K562 (cell line): ENCODE measurements around the gene TCIRG1.

Source experiments
- BDP1 ChIP-seq: IDR thresholded peaks from 3 replicates; pipeline ENCODE4 v1.6.1; 2011; ENCODE audit not compliant: insufficient read length, insufficient read depth
- TF ChIP-seq, protein P1 (sequence below), 3 experiments: IDR thresholded peaks in 2 of 3; conservative IDR thresholded peaks in 1 of 3; 2 replicates each; pipeline ENCODE4 v1.5.1; 2011 to 2012; ENCODE audit warnings: low read length in 3 of 3, mild to moderate bottlenecking in 3 of 3, control low read depth in 2 of 3, improper control_type of control experiment in 1 of 3, inconsistent platforms in 1 of 3, low read depth in 1 of 3, mixed read lengths in 1 of 3, moderate library complexity in 1 of 3; ENCODE audit not compliant: insufficient read depth in 2 of 3
- TF ChIP-seq, protein P2 (sequence below): sonication (generic); formaldehyde crosslinking; IDR thresholded peaks from 2 replicates; pipeline ENCODE4 v1.8.0; 2023; ENCODE audit warnings: mild to moderate bottlenecking, missing genetic modification reagents
- TF ChIP-seq, protein P3 (sequence below): fragments of 450-650 bp; conservative IDR thresholded peaks from 2 replicates; pipeline ENCODE4 v1.6.1; 2016; ENCODE audit warnings: missing genetic modification characterization, low read depth, mild to moderate bottlenecking, missing compliant biosample characterization, moderate library complexity
- TF ChIP-seq, protein P4 (sequence below), 2 experiments: fragments of 450-650 bp in 1 of 2; sonication (generic) in 1 of 2; formaldehyde crosslinking in 1 of 2; IDR thresholded peaks; 2 replicates each; pipeline versions ENCODE4 v1.7.1 to v1.9.0; 2016 to 2022; ENCODE audit warnings: inconsistent platforms in 1 of 2, mild to moderate bottlenecking in 1 of 2, missing genetic modification reagents in 1 of 2

DNA sequence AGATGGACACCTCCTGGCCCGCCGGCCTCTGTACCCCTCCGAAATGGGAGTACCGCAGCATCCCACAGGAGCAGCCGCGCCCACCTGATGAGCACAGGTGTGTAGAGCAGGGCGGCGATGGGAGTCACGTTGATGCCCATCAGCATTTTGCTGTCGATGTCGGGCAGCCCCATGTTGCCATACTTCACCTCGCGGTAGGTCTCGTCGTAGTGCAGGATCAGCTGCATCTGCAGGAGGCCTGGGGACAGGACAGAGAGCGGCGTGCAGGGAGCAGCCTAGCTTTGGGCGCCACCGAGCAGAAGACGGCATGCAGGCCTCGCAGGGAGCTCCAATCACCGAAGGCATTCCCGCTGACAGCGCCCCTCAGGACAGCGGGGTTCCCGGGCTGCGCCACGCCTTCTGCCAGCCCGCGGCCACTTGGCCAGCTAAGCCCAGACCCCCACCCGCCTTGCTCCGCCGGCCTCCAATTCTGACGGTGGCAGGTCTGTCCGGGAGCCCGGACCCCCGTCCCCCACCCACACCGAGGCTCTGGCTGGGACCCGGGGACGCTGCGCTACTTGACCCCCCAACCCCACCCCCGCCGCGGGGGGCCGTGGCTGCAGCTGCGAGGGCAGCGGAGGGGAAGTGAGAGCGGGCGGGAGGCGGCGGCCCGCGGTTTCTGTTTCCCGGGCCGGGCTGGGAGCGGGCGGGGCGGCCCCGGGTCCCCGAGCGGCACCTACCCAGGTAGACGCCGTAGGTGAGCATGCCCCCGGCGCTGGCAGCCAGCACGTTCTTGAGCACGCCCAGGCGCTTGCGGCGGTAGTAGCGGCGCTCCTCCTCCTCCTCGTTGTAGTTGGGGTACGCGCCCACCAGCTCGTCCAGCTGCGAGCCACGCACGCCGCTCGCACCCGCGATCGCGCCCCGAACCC lies 35.6 kb upstream of the TCIRG1 start:
- no peak for TF ChIP-seq BDP1
- TF ChIP-seq, protein P1, sequence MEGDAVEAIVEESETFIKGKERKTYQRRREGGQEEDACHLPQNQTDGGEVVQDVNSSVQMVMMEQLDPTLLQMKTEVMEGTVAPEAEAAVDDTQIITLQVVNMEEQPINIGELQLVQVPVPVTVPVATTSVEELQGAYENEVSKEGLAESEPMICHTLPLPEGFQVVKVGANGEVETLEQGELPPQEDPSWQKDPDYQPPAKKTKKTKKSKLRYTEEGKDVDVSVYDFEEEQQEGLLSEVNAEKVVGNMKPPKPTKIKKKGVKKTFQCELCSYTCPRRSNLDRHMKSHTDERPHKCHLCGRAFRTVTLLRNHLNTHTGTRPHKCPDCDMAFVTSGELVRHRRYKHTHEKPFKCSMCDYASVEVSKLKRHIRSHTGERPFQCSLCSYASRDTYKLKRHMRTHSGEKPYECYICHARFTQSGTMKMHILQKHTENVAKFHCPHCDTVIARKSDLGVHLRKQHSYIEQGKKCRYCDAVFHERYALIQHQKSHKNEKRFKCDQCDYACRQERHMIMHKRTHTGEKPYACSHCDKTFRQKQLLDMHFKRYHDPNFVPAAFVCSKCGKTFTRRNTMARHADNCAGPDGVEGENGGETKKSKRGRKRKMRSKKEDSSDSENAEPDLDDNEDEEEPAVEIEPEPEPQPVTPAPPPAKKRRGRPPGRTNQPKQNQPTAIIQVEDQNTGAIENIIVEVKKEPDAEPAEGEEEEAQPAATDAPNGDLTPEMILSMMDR (IDR thresholded peaks at IDR 0.05 in 2 of 3, conservative IDR thresholded peaks at IDR 0.05 in 1 of 3; ENCODE audit: insufficient read depth in 2 of 3, low read depth in 1 of 3, low read length in 3 of 3): no peak
- TF ChIP-seq, protein P2, sequence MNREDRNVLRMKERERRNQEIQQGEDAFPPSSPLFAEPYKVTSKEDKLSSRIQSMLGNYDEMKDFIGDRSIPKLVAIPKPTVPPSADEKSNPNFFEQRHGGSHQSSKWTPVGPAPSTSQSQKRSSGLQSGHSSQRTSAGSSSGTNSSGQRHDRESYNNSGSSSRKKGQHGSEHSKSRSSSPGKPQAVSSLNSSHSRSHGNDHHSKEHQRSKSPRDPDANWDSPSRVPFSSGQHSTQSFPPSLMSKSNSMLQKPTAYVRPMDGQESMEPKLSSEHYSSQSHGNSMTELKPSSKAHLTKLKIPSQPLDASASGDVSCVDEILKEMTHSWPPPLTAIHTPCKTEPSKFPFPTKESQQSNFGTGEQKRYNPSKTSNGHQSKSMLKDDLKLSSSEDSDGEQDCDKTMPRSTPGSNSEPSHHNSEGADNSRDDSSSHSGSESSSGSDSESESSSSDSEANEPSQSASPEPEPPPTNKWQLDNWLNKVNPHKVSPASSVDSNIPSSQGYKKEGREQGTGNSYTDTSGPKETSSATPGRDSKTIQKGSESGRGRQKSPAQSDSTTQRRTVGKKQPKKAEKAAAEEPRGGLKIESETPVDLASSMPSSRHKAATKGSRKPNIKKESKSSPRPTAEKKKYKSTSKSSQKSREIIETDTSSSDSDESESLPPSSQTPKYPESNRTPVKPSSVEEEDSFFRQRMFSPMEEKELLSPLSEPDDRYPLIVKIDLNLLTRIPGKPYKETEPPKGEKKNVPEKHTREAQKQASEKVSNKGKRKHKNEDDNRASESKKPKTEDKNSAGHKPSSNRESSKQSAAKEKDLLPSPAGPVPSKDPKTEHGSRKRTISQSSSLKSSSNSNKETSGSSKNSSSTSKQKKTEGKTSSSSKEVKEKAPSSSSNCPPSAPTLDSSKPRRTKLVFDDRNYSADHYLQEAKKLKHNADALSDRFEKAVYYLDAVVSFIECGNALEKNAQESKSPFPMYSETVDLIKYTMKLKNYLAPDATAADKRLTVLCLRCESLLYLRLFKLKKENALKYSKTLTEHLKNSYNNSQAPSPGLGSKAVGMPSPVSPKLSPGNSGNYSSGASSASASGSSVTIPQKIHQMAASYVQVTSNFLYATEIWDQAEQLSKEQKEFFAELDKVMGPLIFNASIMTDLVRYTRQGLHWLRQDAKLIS (CRISPR knock-in tag): no peak
- TF ChIP-seq, protein P3, sequence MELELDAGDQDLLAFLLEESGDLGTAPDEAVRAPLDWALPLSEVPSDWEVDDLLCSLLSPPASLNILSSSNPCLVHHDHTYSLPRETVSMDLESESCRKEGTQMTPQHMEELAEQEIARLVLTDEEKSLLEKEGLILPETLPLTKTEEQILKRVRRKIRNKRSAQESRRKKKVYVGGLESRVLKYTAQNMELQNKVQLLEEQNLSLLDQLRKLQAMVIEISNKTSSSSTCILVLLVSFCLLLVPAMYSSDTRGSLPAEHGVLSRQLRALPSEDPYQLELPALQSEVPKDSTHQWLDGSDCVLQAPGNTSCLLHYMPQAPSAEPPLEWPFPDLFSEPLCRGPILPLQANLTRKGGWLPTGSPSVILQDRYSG (tag): no peak
- TF ChIP-seq, protein P4, sequence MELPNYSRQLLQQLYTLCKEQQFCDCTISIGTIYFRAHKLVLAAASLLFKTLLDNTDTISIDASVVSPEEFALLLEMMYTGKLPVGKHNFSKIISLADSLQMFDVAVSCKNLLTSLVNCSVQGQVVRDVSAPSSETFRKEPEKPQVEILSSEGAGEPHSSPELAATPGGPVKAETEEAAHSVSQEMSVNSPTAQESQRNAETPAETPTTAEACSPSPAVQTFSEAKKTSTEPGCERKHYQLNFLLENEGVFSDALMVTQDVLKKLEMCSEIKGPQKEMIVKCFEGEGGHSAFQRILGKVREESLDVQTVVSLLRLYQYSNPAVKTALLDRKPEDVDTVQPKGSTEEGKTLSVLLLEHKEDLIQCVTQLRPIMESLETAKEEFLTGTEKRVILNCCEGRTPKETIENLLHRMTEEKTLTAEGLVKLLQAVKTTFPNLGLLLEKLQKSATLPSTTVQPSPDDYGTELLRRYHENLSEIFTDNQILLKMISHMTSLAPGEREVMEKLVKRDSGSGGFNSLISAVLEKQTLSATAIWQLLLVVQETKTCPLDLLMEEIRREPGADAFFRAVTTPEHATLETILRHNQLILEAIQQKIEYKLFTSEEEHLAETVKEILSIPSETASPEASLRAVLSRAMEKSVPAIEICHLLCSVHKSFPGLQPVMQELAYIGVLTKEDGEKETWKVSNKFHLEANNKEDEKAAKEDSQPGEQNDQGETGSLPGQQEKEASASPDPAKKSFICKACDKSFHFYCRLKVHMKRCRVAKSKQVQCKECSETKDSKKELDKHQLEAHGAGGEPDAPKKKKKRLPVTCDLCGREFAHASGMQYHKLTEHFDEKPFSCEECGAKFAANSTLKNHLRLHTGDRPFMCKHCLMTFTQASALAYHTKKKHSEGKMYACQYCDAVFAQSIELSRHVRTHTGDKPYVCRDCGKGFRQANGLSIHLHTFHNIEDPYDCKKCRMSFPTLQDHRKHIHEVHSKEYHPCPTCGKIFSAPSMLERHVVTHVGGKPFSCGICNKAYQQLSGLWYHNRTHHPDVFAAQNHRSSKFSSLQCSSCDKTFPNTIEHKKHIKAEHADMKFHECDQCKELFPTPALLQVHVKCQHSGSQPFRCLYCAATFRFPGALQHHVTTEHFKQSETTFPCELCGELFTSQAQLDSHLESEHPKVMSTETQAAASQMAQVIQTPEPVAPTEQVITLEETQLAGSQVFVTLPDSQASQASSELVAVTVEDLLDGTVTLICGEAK (IDR thresholded peaks at IDR 0.05): no peak
- TF ChIP-seq, protein P4 (CRISPR knock-in tag; IDR thresholded peaks at IDR 0.05): no peak
